GM19240 (cell line): ENCODE measurements around the gene CD72.

ENCODE experiments used
- DNase-seq: peaks from one replicate; pipeline ENCODE4 v3.0.0; 2011; ENCODE audit warnings: low spot score; ENCODE audit not compliant: insufficient read length

The CD72 gene

GRCh38 chr9:35560625-35561337, 57.4 kb downstream of the CD72 start:
- no peak for DNase-seq
